ENCODE measurements around the gene PALD1.

Gene PALD1

GRCh38 chr10:70528741-70529362, 50.3 kb downstream of the PALD1 start:
- Histone ChIP-seq H4K8ac (ENCODE audit: low read depth, low read length) (peak overlapping the region; percentile 19), H3K4ac (ENCODE audit: low read length) (no peak overlapping the region), H3K36me3 (replicated peaks in 1 of 2; ENCODE audit: control insufficient read depth in 2 of 2, insufficient read depth in 2 of 2, low read length in 2 of 2) (no peaks in the 10 kb centered on the region), H2BK12ac (ENCODE audit: low read length) (no peak overlapping the region), H3K4me3 (ENCODE audit: low read length in 2 of 2) (no peak overlapping the region), H3K79me1 (ENCODE audit: low read depth, low read length) (no peaks in the 10 kb centered on the region), H3K27me3 (ENCODE audit: control insufficient read depth in 3 of 3, insufficient read depth in 3 of 3, low read depth in 1 of 3, low read length in 3 of 3) (no peaks in the 10 kb centered on the region), H3K4me1 (ENCODE audit: control insufficient read depth in 2 of 2, insufficient read depth in 1 of 2, low read depth in 1 of 2, low read length in 2 of 2) (peaks cover under 1 to 7% of the 10 kb centered on the region in 2 donors), H2BK5ac (ENCODE audit: low read length) (no peak overlapping the region), H3K9ac (ENCODE audit: low read depth, low read length, poor library complexity) (peak overlapping the region; percentile 21), H3K14ac (ENCODE audit: low read length) (no peak overlapping the region), H4K91ac (ENCODE audit: low read depth, low read length, poor library complexity) (no peak overlapping the region), H2AK5ac (ENCODE audit: low read depth, low read length) (no peak overlapping the region), H3K18ac (ENCODE audit: low read length) (no peak overlapping the region), H3K9me3 (replicated peaks in 1 of 2; ENCODE audit: control insufficient read depth in 2 of 2, insufficient read depth in 1 of 2, low read depth in 1 of 2, low read length in 2 of 2) (no peaks in the 10 kb centered on the region), H3K27ac (replicated peaks; ENCODE audit: low read length) (no peak overlapping the region), H2AFZ (ENCODE audit: low read length) (peak overlapping the region; percentile 57), H2BK120ac (ENCODE audit: low read depth, low read length) (no peak overlapping the region), H3K4me2 (ENCODE audit: insufficient read depth, low read length, poor library complexity, severe bottlenecking) (no peak overlapping the region), H2BK15ac (ENCODE audit: low read length) (no peak overlapping the region), H3K23ac (ENCODE audit: low read depth, low read length, poor library complexity) (no peak overlapping the region)
- peak; percentile 52 for DNase-seq (ENCODE audit: low spot score)
- no CpG with 5 or more reads among the region's 10 CpGs for WGBS, 2 donors (ENCODE audit: extremely low coverage in 2 of 2, insufficient read length in 2 of 2, insufficient replicate concordance in 1 of 2)

- Histone ChIP-seq H3K9me3 (replicated peaks in 1 of 2; ENCODE audit: control insufficient read depth in 2 of 2, insufficient read depth in 1 of 2, low read depth in 1 of 2, low read length in 2 of 2) (no peaks in the 10 kb centered on the region), H3K4ac (ENCODE audit: low read length) (no peak overlapping the region), H2BK15ac (ENCODE audit: low read length) (no peak overlapping the region), H2BK5ac (ENCODE audit: low read length) (no peak overlapping the region), H3K4me1 (ENCODE audit: control insufficient read depth in 2 of 2, insufficient read depth in 1 of 2, low read depth in 1 of 2, low read length in 2 of 2) (peaks cover 0 to 7% of the 10 kb centered on the region in 2 donors), H3K18ac (ENCODE audit: low read length) (no peak overlapping the region), H3K79me1 (ENCODE audit: low read depth, low read length) (no peaks in the 10 kb centered on the region), H3K4me2 (ENCODE audit: insufficient read depth, low read length, poor library complexity, severe bottlenecking) (no peak overlapping the region), H3K27ac (replicated peaks; ENCODE audit: low read length) (no peak overlapping the region), H3K36me3 (replicated peaks in 1 of 2; ENCODE audit: control insufficient read depth in 2 of 2, insufficient read depth in 2 of 2, low read length in 2 of 2) (no peaks in the 10 kb centered on the region), H3K27me3 (ENCODE audit: control insufficient read depth in 3 of 3, insufficient read depth in 3 of 3, low read depth in 1 of 3, low read length in 3 of 3) (no peaks in the 10 kb centered on the region), H4K91ac (ENCODE audit: low read depth, low read length, poor library complexity) (no peak overlapping the region), H3K23ac (ENCODE audit: low read depth, low read length, poor library complexity) (no peak overlapping the region), H3K9ac (ENCODE audit: low read depth, low read length, poor library complexity) (no peak overlapping the region), H2BK12ac (ENCODE audit: low read length) (no peak overlapping the region), H2BK120ac (ENCODE audit: low read depth, low read length) (no peak overlapping the region), H2AK5ac (ENCODE audit: low read depth, low read length) (no peak overlapping the region), H2AFZ (ENCODE audit: low read length) (no peak overlapping the region), H3K4me3 (ENCODE audit: low read length in 2 of 2) (no peak overlapping the region), H4K8ac (ENCODE audit: low read depth, low read length) (no peak overlapping the region), H3K14ac (ENCODE audit: low read length) (no peak overlapping the region)
- WGBS, 2 donors (ENCODE audit: extremely low coverage in 2 of 2, insufficient read length in 2 of 2, insufficient replicate concordance in 1 of 2) = no CpG with 5 or more reads among the region's 8 CpGs
- no peak for DNase-seq (ENCODE audit: low spot score)
These were observed 51.3 kb downstream of the PALD1 start for GRCh38 chr10:70529848-70530247.

- H2BK5ac ChIP-seq (ENCODE audit: low read length) = no peak overlapping the region
- H3K27me3 ChIP-seq (ENCODE audit: control insufficient read depth in 3 of 3, insufficient read depth in 3 of 3, low read depth in 1 of 3, low read length in 3 of 3) = no peaks in the 10 kb centered on the region
- no peak overlapping the region for H2AK5ac ChIP-seq (ENCODE audit: low read depth, low read length)
- H3K4me1 ChIP-seq (ENCODE audit: control insufficient read depth in 2 of 2, insufficient read depth in 1 of 2, low read depth in 1 of 2, low read length in 2 of 2) = peaks cover 0 to 7% of the 10 kb centered on the region in 2 donors
- H2BK120ac ChIP-seq (ENCODE audit: low read depth, low read length) = no peak overlapping the region
- no peaks in the 10 kb centered on the region for H3K9me3 ChIP-seq (replicated peaks in 1 of 2; ENCODE audit: control insufficient read depth in 2 of 2, insufficient read depth in 1 of 2, low read depth in 1 of 2, low read length in 2 of 2)
- H3K27ac ChIP-seq (replicated peaks; ENCODE audit: low read length) = no peak overlapping the region
- H4K91ac ChIP-seq (ENCODE audit: low read depth, low read length, poor library complexity) = no peak overlapping the region
- H2BK12ac ChIP-seq (ENCODE audit: low read length) = no peak overlapping the region
- H3K9ac ChIP-seq (ENCODE audit: low read depth, low read length, poor library complexity) = no peak overlapping the region
- no peak overlapping the region for H2AFZ ChIP-seq (ENCODE audit: low read length)
- no peaks in the 10 kb centered on the region for H3K79me1 ChIP-seq (ENCODE audit: low read depth, low read length)
- H4K8ac ChIP-seq (ENCODE audit: low read depth, low read length) = no peak overlapping the region
- no peak for DNase-seq (ENCODE audit: low spot score)
- H3K14ac ChIP-seq (ENCODE audit: low read length) = no peak overlapping the region
- no CpG with 5 or more reads among the region's 6 CpGs for WGBS, 2 donors (ENCODE audit: extremely low coverage in 2 of 2, insufficient read length in 2 of 2, insufficient replicate concordance in 1 of 2)
- H3K18ac ChIP-seq (ENCODE audit: low read length) = no peak overlapping the region
- no peaks in the 10 kb centered on the region for H3K36me3 ChIP-seq (replicated peaks in 1 of 2; ENCODE audit: control insufficient read depth in 2 of 2, insufficient read depth in 2 of 2, low read length in 2 of 2)
- no peak overlapping the region for H3K4me2 ChIP-seq (ENCODE audit: insufficient read depth, low read length, poor library complexity, severe bottlenecking)
- no peak overlapping the region for H3K23ac ChIP-seq (ENCODE audit: low read depth, low read length, poor library complexity)
- H2BK15ac ChIP-seq (ENCODE audit: low read length) = no peak overlapping the region
- no peak overlapping the region for H3K4ac ChIP-seq (ENCODE audit: low read length)
- H3K4me3 ChIP-seq (ENCODE audit: low read length in 2 of 2) = no peak overlapping the region
These were observed 51.7 kb downstream of the PALD1 start for GRCh38 chr10:70530315-70530714.

- H2BK12ac ChIP-seq (ENCODE audit: low read length) = no peak overlapping the region
- no peak overlapping the region for H2AK5ac ChIP-seq (ENCODE audit: low read depth, low read length)
- H3K27me3 ChIP-seq (ENCODE audit: control insufficient read depth in 3 of 3, insufficient read depth in 3 of 3, low read depth in 1 of 3, low read length in 3 of 3) = no peaks in the 10 kb centered on the region
- no peak overlapping the region for H2BK5ac ChIP-seq (ENCODE audit: low read length)
- no peak overlapping the region for H3K4ac ChIP-seq (ENCODE audit: low read length)
- no peak overlapping the region for H3K4me2 ChIP-seq (ENCODE audit: insufficient read depth, low read length, poor library complexity, severe bottlenecking)
- peak overlapping the region in 1 of 2 donors; percentile 26 for H3K4me3 ChIP-seq (ENCODE audit: low read length in 2 of 2)
- H3K4me1 ChIP-seq (ENCODE audit: control insufficient read depth in 2 of 2, insufficient read depth in 1 of 2, low read depth in 1 of 2, low read length in 2 of 2) = peaks cover 7 to 21% of the 10 kb centered on the region in 2 donors
- no peak overlapping the region for H2BK120ac ChIP-seq (ENCODE audit: low read depth, low read length)
- H3K79me1 ChIP-seq (ENCODE audit: low read depth, low read length) = no peaks in the 10 kb centered on the region
- H4K91ac ChIP-seq (ENCODE audit: low read depth, low read length, poor library complexity) = no peak overlapping the region
- no peak overlapping the region for H3K18ac ChIP-seq (ENCODE audit: low read length)
- H3K9ac ChIP-seq (ENCODE audit: low read depth, low read length, poor library complexity) = no peak overlapping the region
- H3K23ac ChIP-seq (ENCODE audit: low read depth, low read length, poor library complexity) = no peak overlapping the region
- no peak overlapping the region for H2BK15ac ChIP-seq (ENCODE audit: low read length)
- no peak overlapping the region for H3K14ac ChIP-seq (ENCODE audit: low read length)
- no CpG with 5 or more reads among the region's 17 CpGs for WGBS, 2 donors (ENCODE audit: extremely low coverage in 2 of 2, insufficient read length in 2 of 2, insufficient replicate concordance in 1 of 2)
- DNase-seq (ENCODE audit: low spot score) = no peak
- no peaks in the 10 kb centered on the region for H3K36me3 ChIP-seq (replicated peaks in 1 of 2; ENCODE audit: control insufficient read depth in 2 of 2, insufficient read depth in 2 of 2, low read length in 2 of 2)
- no peak overlapping the region for H3K27ac ChIP-seq (replicated peaks; ENCODE audit: low read length)
- H3K9me3 ChIP-seq (replicated peaks in 1 of 2; ENCODE audit: control insufficient read depth in 2 of 2, insufficient read depth in 1 of 2, low read depth in 1 of 2, low read length in 2 of 2) = no peaks in the 10 kb centered on the region
- no peak overlapping the region for H4K8ac ChIP-seq (ENCODE audit: low read depth, low read length)
- no peak overlapping the region for H2AFZ ChIP-seq (ENCODE audit: low read length)
These were observed 54.1 kb downstream of the PALD1 start for GRCh38 chr10:70532554-70533188.
